ENCODE data around the gene PHTF2. TPM values are rescaled to one million over a fixed set of nuclear protein-coding genes. Genes with fewer than 3 reads are reported as not detected.

PHTF2 gene
- total and polyA plus RNA-seq, 2 experiments from 2014 or later: 13.3 to 26.9 TPM

GRCh38 chr7:77899516-77899915 is 100.9 kb downstream of the PHTF2 start:
- no peak for TF ChIP-seq EZH2 (IDR thresholded peaks at IDR 0.05; ENCODE audit: borderline replicate concordance)
- TF ChIP-seq CTCF (IDR thresholded peaks at IDR 0.05; ENCODE audit: poor library complexity): no peak
- no peak for TF ChIP-seq EZH2phosphoT487 (IDR thresholded peaks at IDR 0.05; ENCODE audit: low read depth, severe bottlenecking, unreplicated experiment)
- H4K20me1 ChIP-seq (ENCODE audit: insufficient read depth, poor library complexity, severe bottlenecking): no peaks in the 10 kb centered on the region
- no peak overlapping the region for H3K4me2 ChIP-seq
- H2AFZ ChIP-seq: no peak overlapping the region
- no peak overlapping the region for H3K4me3 ChIP-seq
- 88% methylated on average over 2 of the region's 2 CpGs for WGBS (ENCODE audit: low lambda C conversion rate, missing lambda C conversion rate)
- no peak overlapping the region for H3K27ac ChIP-seq
- H3K79me2 ChIP-seq: no peaks in the 10 kb centered on the region
- H3K9me2 ChIP-seq (replicated peaks; ENCODE audit: insufficient read depth): no peaks in the 10 kb centered on the region
- no peak for DNase-seq (ENCODE audit: low spot score)
- no peaks in the 10 kb centered on the region for H3K4me1 ChIP-seq (ENCODE audit: insufficient read depth)
- H3K36me3 ChIP-seq (replicated peaks; ENCODE audit: insufficient read depth, low read depth): no peaks in the 10 kb centered on the region
- H3K9me3 ChIP-seq (ENCODE audit: low read depth): no peaks in the 10 kb centered on the region
- no peaks in the 10 kb centered on the region for H3K27me3 ChIP-seq

DNA sequence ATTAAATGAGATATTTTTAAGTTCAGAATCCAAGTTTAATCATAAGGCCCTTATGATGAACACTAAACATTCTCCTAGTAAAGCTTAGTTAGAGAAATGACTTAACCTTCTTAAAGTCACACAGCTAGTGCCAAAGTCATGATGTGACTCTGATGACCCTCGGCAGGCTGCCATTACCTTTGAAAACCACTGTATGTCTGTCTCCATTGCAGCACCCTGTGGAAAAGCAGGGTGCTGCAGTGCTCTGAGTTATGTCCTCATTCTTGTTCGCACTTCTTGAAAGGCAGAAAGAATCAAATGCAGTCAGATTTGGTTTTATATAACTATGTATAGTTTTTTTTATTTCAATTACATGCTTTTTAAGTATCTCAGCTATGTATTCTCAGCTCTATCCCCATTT is 105.0 kb downstream of the PHTF2 start:
- TF ChIP-seq EZH2 (IDR thresholded peaks at IDR 0.05; ENCODE audit: borderline replicate concordance) (no peak), EZH2phosphoT487 (IDR thresholded peaks at IDR 0.05; ENCODE audit: low read depth, severe bottlenecking, unreplicated experiment) (no peak), CTCF (IDR thresholded peaks at IDR 0.05; ENCODE audit: poor library complexity) (no peak)
- DNase-seq (ENCODE audit: low spot score): no peak
- Histone ChIP-seq H3K27me3 (no peaks in the 10 kb centered on the region), H4K20me1 (ENCODE audit: insufficient read depth, poor library complexity, severe bottlenecking) (no peaks in the 10 kb centered on the region), H3K9me2 (replicated peaks; ENCODE audit: insufficient read depth) (no peaks in the 10 kb centered on the region), H3K9me3 (ENCODE audit: low read depth) (no peaks in the 10 kb centered on the region), H3K36me3 (replicated peaks; ENCODE audit: insufficient read depth, low read depth) (no peaks in the 10 kb centered on the region), H3K79me2 (no peaks in the 10 kb centered on the region), H3K4me2 (no peak overlapping the region), H3K27ac (no peak overlapping the region), H2AFZ (no peak overlapping the region), H3K4me1 (ENCODE audit: insufficient read depth) (no peaks in the 10 kb centered on the region), H3K4me3 (no peak overlapping the region)
- WGBS (ENCODE audit: low lambda C conversion rate, missing lambda C conversion rate): 80% methylated on average over 2 of the region's 2 CpGs

- Histone ChIP-seq H3K27ac (no peak overlapping the region), H3K79me2 (no peaks in the 10 kb centered on the region), H3K4me2 (no peak overlapping the region), H3K4me1 (ENCODE audit: insufficient read depth) (no peaks in the 10 kb centered on the region), H2AFZ (no peak overlapping the region), H3K27me3 (no peaks in the 10 kb centered on the region), H4K20me1 (ENCODE audit: insufficient read depth, poor library complexity, severe bottlenecking) (no peaks in the 10 kb centered on the region), H3K9me2 (replicated peaks; ENCODE audit: insufficient read depth) (no peaks in the 10 kb centered on the region), H3K36me3 (replicated peaks; ENCODE audit: insufficient read depth, low read depth) (no peaks in the 10 kb centered on the region), H3K9me3 (ENCODE audit: low read depth) (no peaks in the 10 kb centered on the region), H3K4me3 (no peak overlapping the region)
- TF ChIP-seq EZH2 (IDR thresholded peaks at IDR 0.05; ENCODE audit: borderline replicate concordance): no peak
- TF ChIP-seq CTCF (IDR thresholded peaks at IDR 0.05; ENCODE audit: poor library complexity): no peak
- TF ChIP-seq EZH2phosphoT487 (IDR thresholded peaks at IDR 0.05; ENCODE audit: low read depth, severe bottlenecking, unreplicated experiment): no peak
- DNase-seq (ENCODE audit: low spot score): no peak
- WGBS (ENCODE audit: low lambda C conversion rate, missing lambda C conversion rate): 98% methylated on average over 2 of the region's 2 CpGs
Measured at GRCh38 chr7:77904252-77904651, 105.7 kb downstream of the PHTF2 start.

GRCh38 chr7:77907281-77907680 is 108.7 kb downstream of the PHTF2 start:
- TF ChIP-seq EZH2phosphoT487 (IDR thresholded peaks at IDR 0.05; ENCODE audit: low read depth, severe bottlenecking, unreplicated experiment): no peak
- no peak for TF ChIP-seq EZH2 (IDR thresholded peaks at IDR 0.05; ENCODE audit: borderline replicate concordance)
- TF ChIP-seq CTCF (IDR thresholded peaks at IDR 0.05; ENCODE audit: poor library complexity): no peak
- WGBS (ENCODE audit: low lambda C conversion rate, missing lambda C conversion rate): 84% methylated on average over 2 of the region's 2 CpGs
- no peaks in the 10 kb centered on the region for H3K9me2 ChIP-seq (replicated peaks; ENCODE audit: insufficient read depth)

More at GRCh38 chr7:77907281-77907680, 108.7 kb downstream of the PHTF2 start:
- H3K79me2 ChIP-seq: no peaks in the 10 kb centered on the region
- H2AFZ ChIP-seq: no peak overlapping the region
- no peak overlapping the region for H3K27ac ChIP-seq
- H3K27me3 ChIP-seq: no peaks in the 10 kb centered on the region
- H3K4me3 ChIP-seq: no peak overlapping the region
- H3K9me3 ChIP-seq (ENCODE audit: low read depth): no peaks in the 10 kb centered on the region
- H3K36me3 ChIP-seq (replicated peaks; ENCODE audit: insufficient read depth, low read depth): no peaks in the 10 kb centered on the region
- H3K4me2 ChIP-seq: no peak overlapping the region
- H4K20me1 ChIP-seq (ENCODE audit: insufficient read depth, poor library complexity, severe bottlenecking): no peaks in the 10 kb centered on the region
- H3K4me1 ChIP-seq (ENCODE audit: insufficient read depth): no peaks in the 10 kb centered on the region
- no peak for DNase-seq (ENCODE audit: low spot score)

All from hepatocyte (in vitro differentiated cells).